ENCODE data around the gene MMP8.
"Not testable (repeated sequence)": the region's sequence is repeated elsewhere in the genome, so short reads cannot be mapped to it uniquely, and the experiment has no call there.

MMP8 gene

DNA sequence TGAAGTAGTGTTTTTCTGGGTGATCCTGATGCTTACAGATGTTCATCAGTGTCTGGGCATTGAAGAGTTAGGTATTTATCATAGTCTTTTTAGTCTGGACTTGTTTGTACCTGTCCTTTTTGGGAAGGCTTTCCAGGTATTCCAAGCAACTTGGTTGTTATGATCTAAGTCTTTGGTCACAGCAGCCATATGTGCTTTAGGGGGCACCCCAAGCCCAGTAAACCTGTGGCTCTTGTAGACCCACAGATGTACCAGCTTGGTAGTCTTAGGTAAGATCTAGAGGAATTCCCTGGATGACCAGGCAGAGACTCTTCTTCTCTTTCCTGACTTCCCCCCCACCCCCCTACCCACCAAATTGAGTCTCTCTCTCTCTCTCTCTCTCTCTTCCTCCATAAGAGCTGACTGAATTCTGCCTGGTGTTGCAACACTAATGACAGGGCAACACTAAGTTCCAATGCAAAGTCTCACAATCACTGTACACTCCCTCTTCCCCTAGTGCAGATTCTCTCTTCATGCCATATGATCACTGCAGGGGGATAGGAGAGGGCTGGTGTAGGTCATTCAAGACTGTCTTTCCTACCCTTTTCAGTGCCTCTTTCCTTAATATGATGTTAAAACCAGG, 24.5 kb upstream of the MMP8 start:
- H3K4me3 ChIP-seq (ENCODE audit: low read length) = no peak overlapping the region
- TF ChIP-seq, protein P1, sequence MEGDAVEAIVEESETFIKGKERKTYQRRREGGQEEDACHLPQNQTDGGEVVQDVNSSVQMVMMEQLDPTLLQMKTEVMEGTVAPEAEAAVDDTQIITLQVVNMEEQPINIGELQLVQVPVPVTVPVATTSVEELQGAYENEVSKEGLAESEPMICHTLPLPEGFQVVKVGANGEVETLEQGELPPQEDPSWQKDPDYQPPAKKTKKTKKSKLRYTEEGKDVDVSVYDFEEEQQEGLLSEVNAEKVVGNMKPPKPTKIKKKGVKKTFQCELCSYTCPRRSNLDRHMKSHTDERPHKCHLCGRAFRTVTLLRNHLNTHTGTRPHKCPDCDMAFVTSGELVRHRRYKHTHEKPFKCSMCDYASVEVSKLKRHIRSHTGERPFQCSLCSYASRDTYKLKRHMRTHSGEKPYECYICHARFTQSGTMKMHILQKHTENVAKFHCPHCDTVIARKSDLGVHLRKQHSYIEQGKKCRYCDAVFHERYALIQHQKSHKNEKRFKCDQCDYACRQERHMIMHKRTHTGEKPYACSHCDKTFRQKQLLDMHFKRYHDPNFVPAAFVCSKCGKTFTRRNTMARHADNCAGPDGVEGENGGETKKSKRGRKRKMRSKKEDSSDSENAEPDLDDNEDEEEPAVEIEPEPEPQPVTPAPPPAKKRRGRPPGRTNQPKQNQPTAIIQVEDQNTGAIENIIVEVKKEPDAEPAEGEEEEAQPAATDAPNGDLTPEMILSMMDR (conservative IDR thresholded peaks at IDR 0.05; ENCODE audit: low read depth, low read length) = no peak
- no peak for DNase-seq (ENCODE audit: low read depth)

DNA sequence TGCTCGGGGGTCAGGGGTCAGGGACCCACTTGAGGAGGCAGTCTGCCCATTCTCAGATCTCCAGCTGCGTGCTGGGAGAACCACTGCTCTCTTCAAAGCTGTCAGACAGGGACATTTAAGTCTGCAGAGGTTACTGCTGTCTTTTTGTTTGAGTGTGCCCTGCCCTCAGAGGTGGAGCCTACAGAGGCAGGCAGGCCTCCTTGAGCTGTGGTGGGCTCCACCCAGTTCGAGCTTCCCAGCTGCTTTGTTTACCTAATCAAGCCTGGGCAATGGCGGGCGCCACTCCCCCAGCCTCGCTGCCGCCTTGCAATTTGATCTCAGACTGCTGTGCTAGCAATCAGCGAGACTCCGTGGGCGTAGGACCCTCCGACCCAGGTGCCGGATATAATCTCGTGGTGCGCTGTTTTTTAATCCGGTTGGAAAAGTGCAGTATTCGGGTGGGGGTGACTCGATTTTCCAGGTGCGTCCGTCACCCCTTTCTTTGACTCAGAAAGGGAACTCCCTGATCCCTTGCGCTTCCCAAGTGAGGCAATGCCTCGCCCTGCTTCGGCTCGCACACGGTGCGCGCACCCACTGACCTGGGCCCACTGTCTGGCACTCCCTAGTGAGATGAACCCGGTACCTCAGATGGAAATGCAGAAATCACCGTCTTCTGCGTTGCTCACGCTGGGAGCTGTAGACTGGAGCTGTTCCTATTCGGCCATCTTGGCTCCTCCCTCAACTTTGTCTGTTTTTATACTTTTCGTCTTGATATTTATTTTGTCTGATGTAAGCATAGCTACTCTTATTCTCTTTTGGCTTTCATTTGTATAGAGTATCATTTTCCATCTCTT, 22.2 kb upstream of the MMP8 start:
- H3K4me3 ChIP-seq (ENCODE audit: low read length); DNase-seq (ENCODE audit: low read depth): not testable (repeated sequence)

DNA sequence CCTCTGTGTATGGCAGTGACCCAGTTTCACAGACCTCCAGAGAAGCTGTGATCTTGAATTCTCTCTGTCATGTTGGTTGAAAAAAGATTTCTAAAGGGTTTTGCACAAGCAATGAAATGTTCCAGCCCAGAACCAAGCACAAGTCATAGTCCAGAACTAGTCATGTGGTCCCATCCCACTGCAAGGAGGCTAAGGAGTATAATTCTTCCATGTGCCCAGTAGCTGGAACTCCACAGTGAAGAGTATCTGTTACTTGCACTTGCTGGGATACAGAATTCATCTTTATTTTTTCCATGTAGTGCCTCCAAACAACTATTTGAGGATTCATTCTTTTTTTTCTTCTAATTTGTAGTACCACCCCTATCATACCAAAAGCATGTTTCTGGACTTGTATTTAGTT, 9.9 kb upstream of the MMP8 start:
- TF ChIP-seq, protein P1 (conservative IDR thresholded peaks at IDR 0.05; ENCODE audit: low read depth, low read length) = no peak
- DNase-seq (ENCODE audit: low read depth) = no peak
- no peak overlapping the region for H3K4me3 ChIP-seq (ENCODE audit: low read length)

DNA sequence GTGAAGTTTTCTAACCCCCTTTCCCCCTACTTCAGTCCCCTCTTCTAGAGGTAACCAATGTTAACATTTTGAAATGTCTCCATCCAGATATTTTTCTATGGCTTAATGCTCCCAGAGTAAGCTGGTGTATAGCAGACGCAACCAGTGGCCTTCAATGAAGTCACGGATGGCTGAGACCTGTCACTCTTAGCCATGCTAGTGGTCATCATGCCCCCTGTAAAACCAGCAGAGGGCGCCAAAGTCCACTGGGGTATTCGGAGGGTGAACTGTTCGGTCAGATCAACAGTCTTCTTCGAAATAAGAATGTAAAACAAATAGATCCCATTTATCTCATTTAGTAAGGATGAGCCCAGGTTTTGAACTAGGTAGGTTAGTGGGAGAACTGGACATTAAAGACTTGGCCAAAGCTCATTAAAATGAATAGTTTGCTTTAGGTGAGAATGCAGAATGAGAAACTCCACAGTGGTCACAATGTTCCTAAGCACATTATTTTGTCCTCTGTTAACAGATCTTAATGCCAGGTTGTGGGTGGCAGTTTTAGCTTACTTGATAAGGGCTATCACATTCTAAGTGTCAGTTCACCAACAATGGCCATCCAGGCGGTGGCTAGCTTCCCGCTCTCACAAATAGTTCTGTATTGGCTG, 8.6 kb upstream of the MMP8 start:
- DNase-seq (ENCODE audit: low read depth) = peak; percentile 7
- no peak overlapping the region for H3K4me3 ChIP-seq (ENCODE audit: low read length)
- TF ChIP-seq, protein P1 (conservative IDR thresholded peaks at IDR 0.05; ENCODE audit: low read depth, low read length) = peak; percentile 87

DNA sequence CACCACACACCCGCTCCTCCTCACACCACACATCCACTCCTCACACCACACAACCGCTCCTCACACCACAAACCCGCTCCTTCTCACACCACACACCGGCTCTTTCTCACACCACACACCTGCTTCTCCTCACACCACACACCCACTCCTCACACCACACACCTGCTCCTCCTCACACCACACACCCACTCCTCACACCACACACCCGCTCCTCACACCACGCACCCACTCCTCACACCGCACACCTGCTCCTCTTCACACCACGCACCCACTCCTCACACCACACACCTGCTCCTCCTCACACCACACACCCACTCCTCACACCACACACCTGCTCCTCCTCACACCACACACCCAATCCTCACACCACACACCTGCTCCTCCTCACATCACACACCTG, 6.2 kb upstream of the MMP8 start:
- DNase-seq (ENCODE audit: low read depth) = not testable (repeated sequence)

DNA sequence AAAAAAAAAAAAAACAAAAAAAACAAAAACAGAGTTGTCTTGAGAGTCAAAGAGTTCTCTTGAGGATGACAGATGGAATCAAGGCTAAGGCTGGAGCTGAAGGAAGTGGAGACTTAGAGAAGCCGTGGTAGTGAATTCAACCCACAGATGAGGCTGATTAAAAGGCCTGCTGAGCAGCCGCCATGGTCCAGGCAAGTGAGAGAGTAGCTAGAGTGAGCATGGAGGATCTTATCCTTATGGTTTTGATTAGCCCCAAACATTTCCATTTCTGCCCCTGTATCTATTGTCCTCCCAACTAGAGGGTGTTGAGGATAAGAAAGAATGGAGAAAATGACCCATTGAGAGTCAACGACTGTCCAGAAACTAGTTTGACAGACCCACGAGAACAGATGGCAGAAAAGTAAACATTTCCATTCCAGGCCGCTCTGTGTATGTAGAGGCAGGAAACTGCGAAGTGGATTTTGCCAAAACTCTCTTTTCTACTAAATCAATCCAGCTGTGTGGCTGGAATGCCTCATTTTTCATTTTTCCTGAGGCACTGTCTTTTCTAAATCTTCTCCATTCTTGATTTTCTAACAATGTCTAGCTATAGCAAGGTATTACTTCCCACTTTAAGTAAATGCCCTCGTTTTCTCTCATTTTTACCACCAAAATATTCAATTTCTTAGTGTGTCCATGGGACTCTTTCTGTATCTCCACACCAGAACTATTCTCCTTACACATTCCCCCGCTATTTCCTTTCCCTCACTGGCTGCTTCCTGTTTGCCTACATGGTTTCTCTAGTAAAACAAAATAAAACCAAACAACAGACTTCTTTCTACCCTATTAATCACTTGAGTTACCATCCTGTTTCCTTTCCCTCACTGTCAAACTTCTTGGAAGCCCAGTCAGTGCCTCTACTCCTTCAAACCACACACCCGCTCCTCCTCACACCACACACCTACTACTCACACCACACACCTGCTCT, 5.4 kb upstream of the MMP8 start:
- no peak for DNase-seq (ENCODE audit: low read depth)
- TF ChIP-seq, protein P1 (conservative IDR thresholded peaks at IDR 0.05; ENCODE audit: low read depth, low read length) = no peak
- no peak overlapping the region for H3K4me3 ChIP-seq (ENCODE audit: low read length)

More for the DNA sequence above, 6.2 kb upstream of the MMP8 start:
- not testable (repeated sequence) for H3K4me3 ChIP-seq (ENCODE audit: low read length)

DNA sequence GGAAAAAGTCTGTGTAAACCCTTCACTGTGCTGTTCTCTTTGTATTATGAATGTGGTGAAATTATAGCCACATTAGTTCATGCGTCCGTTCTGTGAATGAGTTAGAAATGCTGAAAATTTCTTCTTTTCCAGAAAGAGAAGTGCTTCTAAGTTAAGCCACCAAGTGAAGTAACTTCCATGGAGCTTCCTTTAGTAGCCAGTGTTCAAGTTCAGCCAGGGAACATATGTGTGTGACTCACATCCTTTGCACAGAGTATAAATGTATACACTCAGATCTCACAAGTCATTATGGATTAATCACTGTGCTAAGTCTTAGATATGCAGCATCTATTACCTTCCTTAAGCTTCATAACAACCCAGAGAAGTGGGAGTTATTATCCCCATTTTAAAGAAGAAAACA, 3.1 kb upstream of the MMP8 start:
- no peak overlapping the region for H3K4me3 ChIP-seq (ENCODE audit: low read length)
- TF ChIP-seq, protein P1 (conservative IDR thresholded peaks at IDR 0.05; ENCODE audit: low read depth, low read length) = no peak
- DNase-seq (ENCODE audit: low read depth) = peak; percentile 33
